ENCODE data around the gene GNG5. TPM values are rescaled to one million over a fixed set of nuclear protein-coding genes. Genes with fewer than 3 reads are reported as not detected.

Gene GNG5
- 7.9 and 10.9 TPM in 2 replicates for total RNA-seq

GRCh38 chr1:84506002-84506728 is at the start of gene GNG5, which contains the start of gene SPATA1:
Gene GNG5 (minus strand): TSS chr1:84506581. CDS start chr1:84506091, 490 bp downstream.
Gene SPATA1 (plus strand): TSS chr1:84506386. CDS start chr1:84516360, 9,974 bp downstream.

DNA sequence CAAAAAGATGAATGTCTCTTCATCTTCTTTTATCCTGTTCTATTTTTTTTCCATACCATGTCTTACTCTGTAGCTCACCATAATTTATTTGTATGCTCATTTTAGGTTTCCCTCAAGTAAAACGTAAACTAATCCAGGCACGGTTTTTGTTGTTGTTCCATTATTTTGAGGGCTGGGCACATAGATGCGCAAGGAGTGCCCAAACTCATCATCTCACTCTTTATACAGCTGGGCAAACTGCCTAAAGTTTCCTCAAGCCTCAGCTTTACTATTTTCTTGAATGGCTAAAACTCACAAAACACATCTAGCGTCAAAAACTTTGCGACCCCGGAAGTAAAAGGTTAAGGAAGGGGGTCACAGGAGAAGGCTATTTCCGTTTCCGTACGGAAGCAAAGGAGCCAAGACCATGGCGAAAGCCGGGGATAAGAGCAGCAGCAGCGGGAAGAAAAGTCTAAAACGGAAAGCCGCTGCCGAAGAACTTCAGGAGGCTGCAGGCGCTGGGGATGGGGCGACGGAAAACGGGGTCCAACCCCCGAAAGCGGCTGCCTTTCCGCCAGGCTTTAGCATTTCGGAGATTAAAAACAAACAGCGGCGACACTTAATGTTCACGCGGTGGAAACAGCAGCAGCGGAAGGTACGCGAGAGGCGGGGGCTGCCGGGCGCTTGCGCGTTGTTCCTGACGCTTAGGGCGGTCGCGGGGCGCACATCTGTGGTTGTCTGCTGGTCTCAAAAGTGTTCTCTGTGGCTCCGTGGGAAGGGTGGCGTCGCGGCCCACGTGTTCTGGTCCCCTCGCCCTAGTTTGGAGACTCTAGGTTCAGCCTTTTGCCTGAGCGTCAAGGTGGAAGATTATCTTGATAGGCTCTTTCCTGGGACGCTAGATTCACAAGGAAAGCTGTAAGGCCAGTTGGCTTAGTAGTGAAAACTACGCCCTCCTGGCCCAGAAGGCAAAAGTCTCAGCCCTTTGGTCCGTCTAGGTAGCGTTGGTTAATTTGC is 27.2 kb downstream of the GNG5 start, which contains the start of gene RPF1:
Gene RPF1, plus strand, starts transcription at position 391 of the 993 bp plus-strand sequence. Its CDS starts 16 bp downstream, at position 407.

Other genes with a start within 250 kb of the GNG5 start
- gene SAMD13, start 204.9 kb downstream of the GNG5 start, total RNA-seq: 0.43 and 1.0 TPM in 2 replicates
- not detected in 2 replicates for gene DNASE2B, start 108.1 kb downstream of the GNG5 start, total RNA-seq
- 19.7 and 27.2 TPM in 2 replicates for gene RPF1, start 27.3 kb downstream of the GNG5 start, total RNA-seq
- gene SPATA1, start 195 bp downstream of the GNG5 start, total RNA-seq: 0.86 and 1.2 TPM in 2 replicates
- gene CTBS, start 67.9 kb upstream of the GNG5 start, total RNA-seq: 5.5 and 7.9 TPM in 2 replicates
- 0.98 and 1.6 TPM in 2 replicates for gene SSX2IP, start 183.9 kb upstream of the GNG5 start, total RNA-seq

All from dermis lymphatic vessel endothelial cell (primary cell).